ENCODE results near the gene AKR1D1. TPM values are rescaled to one million over a fixed set of nuclear protein-coding genes. Genes with fewer than 3 reads are reported as not detected.

The AKR1D1 gene
- total and polyA plus RNA-seq, 10 of the 15 experiments (the other 5 are each of a cell fraction or from before 2014, with no cell fraction given) = 0.09 to 0.34 TPM; not detected in 8

GRCh38 chr7:138027100-138027499 lies 49.2 kb upstream of the AKR1D1 start:
- DNase-seq (ENCODE audit: low read depth, low spot score) (no peak), FAIRE-seq (no peak), ATAC-seq (no peak)
- in situ Hi-C loops (cut with MboI) = no loop called here
- intact Hi-C loops (cut with micrococcal nuclease; ENCODE audit: unreplicated experiment) = loop anchor here (5.0 kb wide), 1 partner anchor 435 kb away; the partner anchor contains the start of gene TRIM24
- POLR2A ChIA-PET = interaction anchor here (0.7 to 0.8 kb wide), 2 partner anchors 12 to 25 kb away, joined by 3 read pairs; partner anchors contain the start of gene CREB3L2
- RAD21 ChIA-PET (ENCODE audit: unreplicated experiment) = interaction anchor here (1.2 kb wide), 2 partner anchors 11 to 112 kb away, joined by 4 to 5 read pairs; no protein-coding TSS in a partner anchor
- H3K4me2 ChIP-seq (ENCODE audit: control insufficient read depth, insufficient read depth) = peak overlapping the region; percentile 19; the same call in 1 of the 2 replicates
- H3K9ac ChIP-seq (ENCODE audit: control insufficient read depth, insufficient read depth, low read length) = no peak overlapping the region
- TF ChIP-seq ATF2 (IDR thresholded peaks at IDR 0.05; ENCODE audit: low read length) (no peak), SMARCA5 (IDR thresholded peaks at IDR 0.05) (no peak), NR2C1 (IDR thresholded peaks at IDR 0.05) (no peak), KDM1A (IDR thresholded peaks at IDR 0.05; ENCODE audit: borderline replicate concordance) (no peak), RAD21 (IDR thresholded peaks at IDR 0.05; ENCODE audit: insufficient read depth, low read depth, low read length) (no peak), HDAC2 (IDR thresholded peaks at IDR 0.05) (no peak), GABPA (IDR thresholded peaks at IDR 0.05; ENCODE audit: low read depth) (no peak), MYB (IDR thresholded peaks at IDR 0.05; ENCODE audit: borderline replicate concordance, low read depth, low read length) (no peak), BACH1 (IDR thresholded peaks at IDR 0.05; ENCODE audit: borderline replicate concordance) (no peak), FOS (IDR thresholded peaks at IDR 0.05; ENCODE audit: borderline replicate concordance, extremely low read depth, insufficient read length) (no peak), TCF12 (IDR thresholded peaks at IDR 0.05; ENCODE audit: low read depth, low read length) (no peak), RBBP5 (conservative IDR thresholded peaks at IDR 0.05) (no peak), PBX3 (IDR thresholded peaks at IDR 0.05; ENCODE audit: insufficient replicate concordance, low read depth, low read length) (no peak)
- peaks cover 11% of the 10 kb centered on the region; the same call in 2 of the 3 replicates for H3K9me3 ChIP-seq (replicated peaks; ENCODE audit: control insufficient read depth, insufficient read depth, low read length)
- BruUV-seq (replicated peaks) = no TSS peak
- H3K4me3 ChIP-seq = no peak overlapping the region
- H3K4me1 ChIP-seq (ENCODE audit: control insufficient read depth, insufficient read depth, low read length) = peaks cover 64% of the 10 kb centered on the region
- SMC1A ChIA-PET (ENCODE audit: uncharacterized antibody, unreplicated experiment) = interaction anchor here (1.0 to 1.9 kb wide), 8 partner anchors 9 to 144 kb away, joined by 3 to 10 read pairs (median 4); no protein-coding TSS in a partner anchor
- CTCF ChIA-PET = interaction anchor here (0.6 to 3.0 kb wide), 7 partner anchors 11 to 290 kb away, joined by 3 to 15 read pairs (median 4); partner anchors contain the start of gene CREB3L2
- H3K27ac ChIP-seq (ENCODE audit: control insufficient read depth, insufficient read depth) = peak overlapping the region; percentile 79
- H3K36me3 ChIP-seq (ENCODE audit: control insufficient read depth in 2 of 2, insufficient read depth in 2 of 2, low read length in 1 of 2) = no peaks in the 10 kb centered on the region
- H3K27me3 ChIP-seq (replicated peaks in 1 of 2; ENCODE audit: control insufficient read depth in 2 of 2, insufficient read depth in 2 of 2, low read length in 1 of 2) = no peaks in the 10 kb centered on the region
- peak overlapping the region; percentile 50 for H2AFZ ChIP-seq (ENCODE audit: control insufficient read depth, low read depth, low read length)
- no peaks in the 10 kb centered on the region for H4K20me1 ChIP-seq (ENCODE audit: control insufficient read depth, insufficient read depth)
- no peaks in the 10 kb centered on the region for H3K79me2 ChIP-seq (ENCODE audit: control insufficient read depth, insufficient read depth, low read length)
- WGBS (ENCODE audit: insufficient coverage, insufficient replicate concordance, low lambda C conversion rate, missing lambda C conversion rate) = 5% methylated on average over 2 of the region's 2 CpGs

Data from GM12878 (cell line).